Stimulated activated CD4-positive, alpha-beta T cell treated with anti-CD3 and anti-CD28 coated beads, Interleukin-4, amount 100 ng/mL, for 4 hours (primary cell): Measurements from ENCODE around the gene TRIM24.
A peak's percentile ranks its signal among the peaks of the same experiment; 100 is the strongest.

Experiments
- DNase-seq, 2 experiments: peaks; one replicate each; pipeline ENCODE4 v3.0.0-alpha.2; 2020

Gene TRIM24

DNA sequence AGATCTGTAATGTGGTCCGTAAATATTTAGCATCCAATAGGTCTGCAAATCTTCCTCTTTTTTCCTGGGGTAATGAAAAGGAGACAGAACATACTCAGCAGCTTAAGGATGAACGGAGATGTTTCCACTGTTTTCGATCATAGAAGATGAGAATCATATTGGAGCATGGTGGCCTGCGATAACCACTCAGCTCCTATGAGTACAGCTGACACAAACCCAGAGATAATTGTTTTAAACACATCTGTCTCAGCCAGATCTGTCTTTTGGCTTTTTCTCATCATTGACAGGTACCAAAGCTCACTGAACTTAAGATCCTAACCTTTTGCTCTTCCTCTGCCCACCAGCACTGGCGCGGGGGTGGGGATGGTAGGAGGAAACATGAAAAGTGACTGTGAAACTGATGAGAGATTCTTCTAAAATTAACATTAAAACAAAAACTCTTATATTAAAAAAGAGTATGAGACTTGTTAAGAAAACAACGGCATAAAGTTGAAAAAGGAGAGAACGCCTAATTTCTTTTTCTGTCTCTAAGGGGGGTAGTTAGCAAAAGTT, 170.1 kb downstream of the TRIM24 start:
- peak; percentile 11 to 13 for DNase-seq

DNA sequence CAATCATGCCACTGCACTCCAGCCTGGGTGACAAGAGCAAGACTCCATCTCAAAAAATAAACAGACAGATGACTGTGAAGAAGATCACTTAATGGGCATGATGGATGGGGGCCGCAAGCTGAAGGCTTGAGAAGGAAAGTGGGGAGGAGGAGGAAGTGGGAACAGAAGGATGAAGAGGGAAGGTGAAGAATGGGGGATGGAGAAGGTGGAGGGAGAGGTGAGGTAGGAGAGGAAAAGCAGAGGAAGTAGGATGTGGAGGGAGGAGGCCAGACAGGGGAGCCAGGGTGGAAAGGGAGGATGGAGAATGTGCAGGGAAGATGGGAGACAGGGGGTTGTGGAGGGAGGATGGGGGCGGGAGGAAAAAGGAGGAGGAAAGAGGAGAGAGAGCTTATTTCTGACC, 172.3 kb downstream of the TRIM24 start:
- DNase-seq: no peak

DNA sequence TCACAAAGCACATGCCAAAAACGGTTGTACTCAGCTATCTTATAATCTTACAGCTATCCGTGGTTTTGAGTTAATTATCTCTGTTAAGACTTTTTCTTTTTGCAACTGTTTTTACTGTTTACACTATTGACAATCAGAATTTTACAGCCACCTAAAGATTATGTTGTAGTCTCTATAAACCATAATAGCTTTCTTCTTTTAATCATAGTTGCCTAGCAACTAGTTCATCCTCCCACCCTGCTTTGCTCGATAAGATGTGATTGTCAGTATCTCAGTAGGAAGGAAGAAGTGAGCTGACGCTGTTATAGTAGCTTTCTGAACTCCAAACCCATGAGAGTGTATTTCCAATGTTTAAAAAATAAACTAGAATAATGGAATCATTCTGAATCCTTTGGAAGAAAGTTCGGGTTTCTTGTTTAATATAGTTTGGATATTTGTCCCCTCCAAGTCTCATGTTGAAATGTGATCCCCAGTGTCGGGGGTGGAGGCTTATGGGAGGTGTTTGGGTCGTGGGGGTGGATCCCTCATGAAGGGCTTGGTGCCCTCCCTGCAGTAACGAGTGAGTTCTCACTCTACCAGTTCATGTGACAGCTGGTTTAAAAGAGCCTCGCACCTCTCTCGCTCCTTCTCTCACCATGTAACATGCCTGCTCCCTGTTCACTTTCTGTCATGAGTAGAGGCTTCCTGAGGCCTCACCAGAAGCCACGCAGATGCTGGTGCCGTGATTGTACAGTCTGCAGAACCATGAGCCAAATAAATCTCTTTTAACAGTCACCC, 173.0 kb downstream of the TRIM24 start:
- no peak for DNase-seq
